H1 (cell line): ENCODE measurements around the gene ANKRD53. TPM values are rescaled to one million over a fixed set of nuclear protein-coding genes. Genes with fewer than 3 reads are reported as not detected.

Experiments used
- CTCF ChIA-PET: fragments of 300-600 bp; sonication (Branson Sonifier 250); formaldehyde crosslinking; loops from one replicate; lab custom pipeline; 2021; ENCODE audit not compliant: partially characterized antibody; lab: Charles Lee
- POLR2A ChIA-PET: fragments of 300-600 bp; sonication (Branson Sonifier 250); formaldehyde crosslinking; loops from one replicate; lab custom pipeline; 2021; ENCODE audit warnings: inconsistent platforms; ENCODE audit not compliant: partially characterized antibody; lab: Charles Lee
- DNase-seq, 2 experiments: peaks; one replicate each; pipeline versions ENCODE4 v3.0.0 to v3.0.0-alpha.2; 2010 to 2022; ENCODE audit warnings: low spot score in 2 of 2, low read depth in 1 of 2, mixed read lengths in 1 of 2
- FAIRE-seq: peaks from 2 replicates; lab custom pipeline; 2011; peaks lifted over from hg19 to GRCh38; lab: Jason Lieb, UNC
- H2AFZ ChIP-seq: 2 replicates; pipeline ENCODE4 v1.8.1; 2012; ENCODE audit warnings: low read length, inconsistent platforms
- H2AK5ac ChIP-seq: 2 replicates; pipeline ENCODE4 v1.6.1; 2013; ENCODE audit warnings: low read depth, low read length
- H2BK120ac ChIP-seq: replicated peaks from 2 replicates; pipeline ENCODE3; 2013; ENCODE audit warnings: low read depth, low read length, inconsistent platforms
- H2BK12ac ChIP-seq: 2 replicates; pipeline ENCODE4 v1.6.1; 2013; ENCODE audit warnings: low read depth, low read length
- H2BK15ac ChIP-seq: 2 replicates; pipeline ENCODE4 v1.6.1; 2013; ENCODE audit warnings: low read length
- H2BK20ac ChIP-seq: 2 replicates; pipeline ENCODE4 v1.6.1; 2013; ENCODE audit warnings: low read length
- H2BK5ac ChIP-seq: 2 replicates; pipeline ENCODE4 v1.6.1; 2013; ENCODE audit warnings: low read depth, low read length
- H3K14ac ChIP-seq: 2 replicates; pipeline ENCODE4 v1.6.1; 2013; ENCODE audit warnings: inconsistent platforms; ENCODE audit not compliant: insufficient read length
- H3K18ac ChIP-seq: 2 replicates; pipeline ENCODE4 v1.6.1; 2013; ENCODE audit warnings: low read length; ENCODE audit errors: extremely low read depth
- H3K23ac ChIP-seq: 2 replicates; pipeline ENCODE4 v1.6.1; 2013; ENCODE audit warnings: inconsistent platforms; ENCODE audit not compliant: insufficient read length
- H3K23me2 ChIP-seq: 2 replicates; pipeline ENCODE4 v1.6.1; 2013; ENCODE audit warnings: low read depth, low read length
- H3K27ac ChIP-seq: 2 replicates; pipeline ENCODE4 v1.6.1; 2011; ENCODE audit warnings: low read depth, low read length, inconsistent platforms
- H3K27me3 ChIP-seq, 4 experiments: replicated peaks in 1 of 4; 1 replicate in 1 of 4; 2 replicates in 3 of 4; pipeline versions ENCODE4 v1.6.1 to v1.8.1; 2011 to 2013; ENCODE audit warnings: low read length in 3 of 4, mild to moderate bottlenecking in 3 of 4, inconsistent platforms in 2 of 4, mixed read lengths in 2 of 4, moderate library complexity in 1 of 4; ENCODE audit not compliant: control insufficient read depth in 3 of 4, insufficient read depth in 3 of 4; ENCODE audit errors: extremely low read depth in 1 of 4
- H3K36me3 ChIP-seq, 4 experiments: 2 replicates each; pipeline versions ENCODE4 v1.6.1 to v1.8.1; 2011 to 2013; ENCODE audit warnings: mild to moderate bottlenecking in 4 of 4, low read length in 3 of 4, moderate library complexity in 2 of 4, control low read depth in 1 of 4, inconsistent platforms in 1 of 4; ENCODE audit not compliant: insufficient read depth in 4 of 4, control insufficient read depth in 2 of 4
- H3K4ac ChIP-seq: replicated peaks from 2 replicates; pipeline ENCODE3; 2013; ENCODE audit warnings: low read length, low read depth, mixed read lengths, inconsistent platforms; ENCODE audit not compliant: insufficient read length
- H3K4me1 ChIP-seq, 4 experiments: replicated peaks in 1 of 4; 1 replicate in 1 of 4; 2 replicates in 3 of 4; pipeline versions ENCODE4 v1.6.1 to v1.8.1; 2011 to 2013; ENCODE audit warnings: low read length in 3 of 4, inconsistent platforms in 2 of 4, mixed read lengths in 1 of 4; ENCODE audit not compliant: insufficient read depth in 4 of 4, control insufficient read depth in 3 of 4
- H3K4me2 ChIP-seq, 2 experiments: 2 replicates each; pipeline versions ENCODE4 v1.6.1 to v1.8.1; 2011 to 2013; ENCODE audit warnings: low read depth in 2 of 2, low read length in 2 of 2, control low read depth in 1 of 2, inconsistent platforms in 1 of 2, mild to moderate bottlenecking in 1 of 2; ENCODE audit not compliant: insufficient read depth in 1 of 2
- H3K4me3 ChIP-seq, 4 experiments: fragments of 200-600, 300-600 bp in 1 of 4; sonication (generic), shearing (Covaris generic), sonication (Bioruptor Twin) in 1 of 4; 2 replicates each; pipeline versions ENCODE4 v1.5.1 to v1.8.1; 2011 to 2016; ENCODE audit warnings: low read length in 4 of 4, low read depth in 3 of 4, control low read depth in 2 of 4, inconsistent platforms in 2 of 4, mild to moderate bottlenecking in 2 of 4, mixed read lengths in 1 of 4, moderate library complexity in 1 of 4; ENCODE audit not compliant: insufficient read depth in 2 of 4; ENCODE audit errors: extremely low read depth in 1 of 4
- H3K56ac ChIP-seq: replicated peaks from 2 replicates; pipeline ENCODE3; 2013; ENCODE audit warnings: low read depth, mild to moderate bottlenecking, mixed read lengths, low read length, inconsistent platforms; ENCODE audit not compliant: insufficient read length
- H3K79me1 ChIP-seq: 2 replicates; pipeline ENCODE4 v1.6.1; 2013; ENCODE audit warnings: low read depth, low read length, control low read depth
- H3K79me2 ChIP-seq, 2 experiments: 2 replicates each; pipeline versions ENCODE4 v1.6.1 to v1.8.1; 2012 to 2013; ENCODE audit warnings: low read length in 2 of 2, mild to moderate bottlenecking in 2 of 2, inconsistent platforms in 1 of 2; ENCODE audit not compliant: insufficient read depth in 2 of 2, control insufficient read depth in 1 of 2
- H3K9ac ChIP-seq, 4 experiments: replicated peaks in 1 of 4; 1 replicate in 1 of 4; 2 replicates in 3 of 4; pipeline versions ENCODE4 v1.6.1 to v1.8.1; 2011 to 2013; ENCODE audit warnings: low read depth in 3 of 4, low read length in 3 of 4, control low read depth in 2 of 4, mild to moderate bottlenecking in 2 of 4, moderate library complexity in 2 of 4, inconsistent platforms in 1 of 4; ENCODE audit errors: extremely low read depth in 1 of 4
- H3K9me3 ChIP-seq, 2 experiments: 2 replicates each; pipeline versions ENCODE4 v1.6.1 to v1.8.1; 2012 to 2013; ENCODE audit warnings: mild to moderate bottlenecking in 2 of 2, moderate library complexity in 2 of 2, control low read depth in 1 of 2, inconsistent platforms in 1 of 2, low read depth in 1 of 2, low read length in 1 of 2, mixed read lengths in 1 of 2; ENCODE audit not compliant: insufficient read depth in 2 of 2
- H4K20me1 ChIP-seq, 2 experiments: replicated peaks in 1 of 2; 2 replicates each; pipeline versions ENCODE3 to v1.8.1; 2011 to 2013; ENCODE audit warnings: inconsistent platforms in 2 of 2, low read length in 2 of 2, mild to moderate bottlenecking in 1 of 2; ENCODE audit not compliant: insufficient read depth in 2 of 2, control insufficient read depth in 1 of 2
- H4K5ac ChIP-seq: 2 replicates; pipeline ENCODE4 v1.6.1; 2013; ENCODE audit warnings: low read length, low read depth, mixed read lengths, inconsistent platforms; ENCODE audit not compliant: insufficient read length
- H4K8ac ChIP-seq: 2 replicates; pipeline ENCODE4 v1.8.0; 2013; ENCODE audit warnings: mild to moderate bottlenecking, moderate library complexity, low read length, inconsistent platforms; ENCODE audit not compliant: insufficient read depth; ENCODE audit errors: extremely low read depth
- H4K91ac ChIP-seq: replicated peaks from 2 replicates; pipeline ENCODE3; 2013; ENCODE audit warnings: low read length, mixed read lengths, inconsistent platforms; ENCODE audit not compliant: insufficient read length
- EGR1 ChIP-seq: IDR thresholded peaks from 2 replicates; pipeline ENCODE4 v1.6.1; 2011; ENCODE audit warnings: low read depth, low read length, borderline replicate concordance
- EZH2 ChIP-seq: fragments of 200-600 bp; sonication (generic); IDR thresholded peaks from 2 replicates; pipeline ENCODE4 v1.7.1; 2012; ENCODE audit warnings: low read depth, mild to moderate bottlenecking, moderate library complexity, low read length, inconsistent platforms; ENCODE audit not compliant: severe bottlenecking
- JUND ChIP-seq: IDR thresholded peaks from 2 replicates; pipeline ENCODE4 v1.6.1; 2011; ENCODE audit warnings: mild to moderate bottlenecking, improper control_type of control experiment, low read length
- KDM4A ChIP-seq: IDR thresholded peaks from one replicate; pipeline ENCODE4 v1.7.1; 2012; ENCODE audit warnings: low read depth, mild to moderate bottlenecking, moderate library complexity, low read length, inconsistent platforms; ENCODE audit not compliant: severe bottlenecking
- SAP30 ChIP-seq: fragments of 300-600 bp; sonication (generic); IDR thresholded peaks from 2 replicates; pipeline ENCODE4 v1.7.1; 2012; ENCODE audit warnings: low read length, moderate library complexity, mild to moderate bottlenecking, inconsistent platforms; ENCODE audit not compliant: insufficient read depth, insufficient replicate concordance
- SIX5 ChIP-seq: IDR thresholded peaks from 2 replicates; pipeline ENCODE4 v1.6.1; 2011; ENCODE audit warnings: mild to moderate bottlenecking, low read depth, low read length
- WGBS, 2 experiments: shearing (Covaris generic) in 1 of 2; methylation state at CpG; one replicate each; pipeline versions ENCODE4 v1.1.6 to v1.1.7; 2013 to 2015; ENCODE audit warnings: low lambda C conversion rate in 2 of 2, mixed read lengths in 2 of 2, inconsistent platforms in 1 of 2, low coverage in 1 of 2, missing lambda C conversion rate in 1 of 2; ENCODE audit not compliant: insufficient replicate concordance in 2 of 2, insufficient coverage in 1 of 2, insufficient read length in 1 of 2; ENCODE audit errors: extremely low coverage in 1 of 2, missing lambda C conversion rate in 1 of 2; 5-methylcytosine and 5-hydroxymethylcytosine counted together
- polyA plus RNA-seq, 7 experiments: library from polyadenylated mRNA; depleted of rRNA in 3 of 7; stranded (reverse) in 5 of 7; unstranded in 2 of 7; fragments of >200 nt in 5 of 7; fragments of 200-250 nt in 2 of 7; gene quantifications; 1 replicate in 5 of 7; 2 replicates in 1 of 7; 4 replicates in 1 of 7; pipeline versions ENCODE4 v1.2.1 to v1.2.3, GENCODE V29; 2011 to 2013; ENCODE audit warnings: missing spikeins in 2 of 7, mixed read lengths in 2 of 7
- total RNA-seq: library from RNA; stranded (reverse); fragmentation: NEBNext Ultra II Directional; extraction: Animal tissue kit (Norgen Biotek cat#: 25700); gene quantifications from 2 replicates; pipeline ENCODE4 v1.2.1, GENCODE V29; 2021

Gene ANKRD53
- total and polyA plus RNA-seq, 2 of the 8 experiments (the other 6 are each of a cell fraction or from before 2014, with no cell fraction given), result 0.39 to 0.70 TPM

DNA sequence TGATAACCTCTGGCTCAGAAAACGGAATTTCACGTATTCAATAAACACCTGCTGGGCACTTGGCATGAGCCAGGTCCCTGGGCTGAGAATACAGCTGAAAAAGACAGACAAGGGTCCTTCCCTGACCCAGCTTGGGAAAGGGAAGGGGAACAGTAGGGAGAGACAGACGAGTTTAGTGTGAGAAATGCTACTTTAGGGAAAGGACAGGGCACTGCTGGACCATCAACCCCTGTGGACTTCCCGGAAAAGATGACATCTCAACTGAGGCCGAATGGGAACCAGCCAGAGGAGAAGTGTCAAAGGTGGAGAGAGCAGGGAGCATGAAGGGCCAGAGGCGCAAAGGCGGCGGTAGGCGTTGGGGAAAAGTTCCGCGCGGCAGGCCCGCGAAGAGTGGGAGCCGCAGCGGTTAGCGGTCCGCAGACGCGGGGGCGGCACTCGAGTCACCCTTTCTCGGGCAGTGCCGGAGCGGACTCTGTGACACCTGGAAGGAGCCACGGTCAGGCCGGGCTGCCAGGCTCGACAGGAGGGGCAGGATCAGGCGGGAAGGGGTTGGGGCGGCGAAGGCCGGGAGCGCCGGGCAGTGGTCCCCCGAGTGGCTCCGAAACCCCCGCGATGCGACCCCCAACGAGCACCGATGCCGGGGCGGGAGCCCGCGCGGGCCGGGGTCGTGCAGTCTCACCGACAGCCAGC lies 15.7 kb downstream of the ANKRD53 start:
- peak overlapping the region; percentile 71 to 85 (median 74) for H3K4me3 ChIP-seq
- peak in 1 of 2 experiments; percentile 54 for DNase-seq
- no peak overlapping the region for H2AFZ ChIP-seq

More for the DNA sequence above, 15.7 kb downstream of the ANKRD53 start:
- H2BK120ac ChIP-seq, result no peak overlapping the region
- TF ChIP-seq JUND (no peak), SIX5 (no peak), EZH2 (no peak), SAP30 (no peak), EGR1 (peak; percentile 44; the same call in 1 of the 2 replicates), KDM4A (peak; percentile 70)
- no peak overlapping the region for H3K14ac ChIP-seq
- peaks cover 11% of the 10 kb centered on the region for H3K23me2 ChIP-seq
- ChIA-PET CTCF (interaction anchor here (1.2 to 3.9 kb wide), 3 partner anchors 10 to 107 kb away, joined by 3 to 21 read pairs (median 3); no protein-coding TSS in a partner anchor), POLR2A (no interaction called here)
- no peak overlapping the region for H3K56ac ChIP-seq
- no peak overlapping the region for H4K91ac ChIP-seq
- H3K27me3 ChIP-seq, result peaks cover 0 to 4% (median 0%) of the 10 kb centered on the region in 4 experiments; a peak in 2 of 7 replicates
- H3K4me2 ChIP-seq, result peak overlapping the region; percentile 82 to 98
- WGBS, 2 experiments, result 4% methylated on average over 32 of the region's 49 CpGs; no CpG with 5 or more reads in 1 of the 2 experiments
- H2AK5ac ChIP-seq, result no peak overlapping the region
- no peak overlapping the region; the same call in 1 of the 2 replicates for H3K18ac ChIP-seq
- H3K36me3 ChIP-seq, result peaks cover 0 to 4% (median 2%) of the 10 kb centered on the region in 4 experiments; a peak in 1 of 8 replicates
- H3K79me2 ChIP-seq, result peaks cover 0 to 13% of the 10 kb centered on the region in 2 experiments; a peak in 2 of 4 replicates
- peaks cover 13% of the 10 kb centered on the region for H3K79me1 ChIP-seq
- no peak overlapping the region for H2BK5ac ChIP-seq
- H3K27ac ChIP-seq, result no peak overlapping the region
- no peak overlapping the region for H2BK12ac ChIP-seq
- H3K9ac ChIP-seq, result peak overlapping the region in 3 of 4 experiments; percentile 3 to 69 (median 67); a peak in 5 of 7 replicates
- peaks cover 3 to 18% of the 10 kb centered on the region in 2 experiments for H4K20me1 ChIP-seq
- FAIRE-seq, result no peak
- peaks cover 0 to 5% (median 3%) of the 10 kb centered on the region in 4 experiments; a peak in 3 of 7 replicates for H3K4me1 ChIP-seq
- no peak overlapping the region for H2BK20ac ChIP-seq
- peak overlapping the region; percentile 69 for H3K4ac ChIP-seq
- no peak overlapping the region for H4K8ac ChIP-seq
- H3K23ac ChIP-seq, result peak overlapping the region; percentile 70
- H2BK15ac ChIP-seq, result no peak overlapping the region
- no peaks in the 10 kb centered on the region for H3K9me3 ChIP-seq
- no peak overlapping the region for H4K5ac ChIP-seq
